Liver (tissue), 3 donors: Measurements from ENCODE around the gene MAPK4.
"Not testable (repeated sequence)": the region's sequence is repeated elsewhere in the genome, so short reads cannot be mapped to it uniquely, and the experiment has no call there.

Experiments used
- CTCF ChIP-seq: fragments of 150-350 bp; IDR thresholded peaks from 2 replicates; pipeline ENCODE4 v1.5.1; 2017; ENCODE audit warnings: improper control_type of control experiment, low read depth, low read length; ENCODE audit not compliant: missing input control
- GABPA ChIP-seq, 2 donors: IDR thresholded peaks in 1 of 2; conservative IDR thresholded peaks in 1 of 2; 2 replicates each; pipeline ENCODE4 v1.6.1; 2016; ENCODE audit warnings: antibody characterized with exemption in 2 of 2, mild to moderate bottlenecking in 1 of 2, moderate library complexity in 1 of 2
- MAX ChIP-seq: IDR thresholded peaks from 2 replicates; pipeline ENCODE4 v1.6.1; 2016; ENCODE audit warnings: antibody characterized with exemption
- RAD21 ChIP-seq, 2 donors: IDR thresholded peaks; 2 replicates each; pipeline ENCODE4 v1.6.1; 2016; ENCODE audit warnings: antibody characterized with exemption in 2 of 2, mild to moderate bottlenecking in 2 of 2
- TAF1 ChIP-seq: conservative IDR thresholded peaks from 2 replicates; pipeline ENCODE4 v1.6.1; 2016; ENCODE audit warnings: antibody characterized with exemption, mild to moderate bottlenecking
- donor health status: healthy.
- donor health status: healthy.

GRCh38 chr18:50573196-50573595, 13.3 kb downstream of the MAPK4 start:
- TF ChIP-seq CTCF; RAD21 (IDR thresholded peaks at IDR 0.05); MAX; GABPA (IDR thresholded peaks at IDR 0.05 in 1 of 2, conservative IDR thresholded peaks at IDR 0.05 in 1 of 2); TAF1: not testable (repeated sequence)
